ENCODE data around the gene HPSE2.

Gene HPSE2

GRCh38 chr10:98524124-98524523 lies 711.5 kb downstream of the HPSE2 start:
- DNase-seq = no peak
- H3K9me3 ChIP-seq (ENCODE audit: severe bottlenecking) = no peaks in the 10 kb centered on the region
- H3K4me3 ChIP-seq (ENCODE audit: low read depth, low read length) = no peak overlapping the region
- H3K27ac ChIP-seq = no peak overlapping the region
- TF ChIP-seq, protein P1, sequence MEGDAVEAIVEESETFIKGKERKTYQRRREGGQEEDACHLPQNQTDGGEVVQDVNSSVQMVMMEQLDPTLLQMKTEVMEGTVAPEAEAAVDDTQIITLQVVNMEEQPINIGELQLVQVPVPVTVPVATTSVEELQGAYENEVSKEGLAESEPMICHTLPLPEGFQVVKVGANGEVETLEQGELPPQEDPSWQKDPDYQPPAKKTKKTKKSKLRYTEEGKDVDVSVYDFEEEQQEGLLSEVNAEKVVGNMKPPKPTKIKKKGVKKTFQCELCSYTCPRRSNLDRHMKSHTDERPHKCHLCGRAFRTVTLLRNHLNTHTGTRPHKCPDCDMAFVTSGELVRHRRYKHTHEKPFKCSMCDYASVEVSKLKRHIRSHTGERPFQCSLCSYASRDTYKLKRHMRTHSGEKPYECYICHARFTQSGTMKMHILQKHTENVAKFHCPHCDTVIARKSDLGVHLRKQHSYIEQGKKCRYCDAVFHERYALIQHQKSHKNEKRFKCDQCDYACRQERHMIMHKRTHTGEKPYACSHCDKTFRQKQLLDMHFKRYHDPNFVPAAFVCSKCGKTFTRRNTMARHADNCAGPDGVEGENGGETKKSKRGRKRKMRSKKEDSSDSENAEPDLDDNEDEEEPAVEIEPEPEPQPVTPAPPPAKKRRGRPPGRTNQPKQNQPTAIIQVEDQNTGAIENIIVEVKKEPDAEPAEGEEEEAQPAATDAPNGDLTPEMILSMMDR (IDR thresholded peaks at IDR 0.05; ENCODE audit: low read depth, low read length) = no peak
- peaks cover 59% of the 10 kb centered on the region for H3K27me3 ChIP-seq (ENCODE audit: insufficient read depth, low read depth, severe bottlenecking)
- H3K36me3 ChIP-seq = no peaks in the 10 kb centered on the region

GRCh38 chr10:98519841-98520240 lies 715.8 kb downstream of the HPSE2 start:
- TF ChIP-seq, protein P1 (IDR thresholded peaks at IDR 0.05; ENCODE audit: low read depth, low read length) = no peak
- Histone ChIP-seq H3K9me3 (ENCODE audit: severe bottlenecking) (no peaks in the 10 kb centered on the region), H3K36me3 (no peaks in the 10 kb centered on the region), H3K4me3 (ENCODE audit: low read depth, low read length) (no peak overlapping the region), H3K27me3 (ENCODE audit: insufficient read depth, low read depth, severe bottlenecking) (peaks cover 53% of the 10 kb centered on the region), H3K27ac (no peak overlapping the region)
- no peak for DNase-seq

GRCh38 chr10:98517672-98518071 lies 718.0 kb downstream of the HPSE2 start:
- TF ChIP-seq, protein P1 (IDR thresholded peaks at IDR 0.05; ENCODE audit: low read depth, low read length) = no peak
- no peaks in the 10 kb centered on the region for H3K9me3 ChIP-seq (ENCODE audit: severe bottlenecking)
- H3K36me3 ChIP-seq = no peaks in the 10 kb centered on the region
- no peak overlapping the region for H3K4me3 ChIP-seq (ENCODE audit: low read depth, low read length)
- H3K27me3 ChIP-seq (ENCODE audit: insufficient read depth, low read depth, severe bottlenecking) = peaks cover 70% of the 10 kb centered on the region
- DNase-seq = no peak
- no peak overlapping the region for H3K27ac ChIP-seq

DNA sequence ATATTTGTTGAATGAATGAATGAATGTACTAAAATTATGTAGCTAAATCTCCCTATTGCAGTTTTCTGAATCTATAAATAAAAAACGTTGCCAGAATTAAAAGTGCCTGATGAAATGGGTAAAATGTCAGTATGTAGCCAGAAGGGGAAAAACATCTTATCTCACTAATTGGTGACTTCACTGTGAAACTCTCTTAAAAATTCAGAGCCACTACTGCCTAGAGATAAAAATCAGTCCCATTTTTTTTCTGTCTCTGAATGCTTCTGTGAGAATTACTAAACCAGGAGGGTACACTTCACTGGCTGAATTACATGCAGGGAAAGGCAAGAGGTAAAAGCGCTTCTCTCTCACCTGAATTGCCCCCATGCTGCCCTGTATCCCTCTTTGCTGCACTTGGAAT lies 719.3 kb downstream of the HPSE2 start:
- Histone ChIP-seq H3K36me3 (no peaks in the 10 kb centered on the region), H3K9me3 (ENCODE audit: severe bottlenecking) (no peaks in the 10 kb centered on the region), H3K4me3 (ENCODE audit: low read depth, low read length) (no peak overlapping the region), H3K27ac (no peak overlapping the region), H3K27me3 (ENCODE audit: insufficient read depth, low read depth, severe bottlenecking) (peaks cover 71% of the 10 kb centered on the region)
- no peak for DNase-seq
- TF ChIP-seq, protein P1 (IDR thresholded peaks at IDR 0.05; ENCODE audit: low read depth, low read length) = no peak

GRCh38 chr10:98513704-98514103 lies 721.9 kb downstream of the HPSE2 start:
- H3K27me3 ChIP-seq (ENCODE audit: insufficient read depth, low read depth, severe bottlenecking) = peaks cover 78% of the 10 kb centered on the region
- no peak overlapping the region for H3K27ac ChIP-seq
- DNase-seq = no peak
- no peaks in the 10 kb centered on the region for H3K36me3 ChIP-seq
- H3K4me3 ChIP-seq (ENCODE audit: low read depth, low read length) = no peak overlapping the region
- TF ChIP-seq, protein P1 (IDR thresholded peaks at IDR 0.05; ENCODE audit: low read depth, low read length) = no peak
- H3K9me3 ChIP-seq (ENCODE audit: severe bottlenecking) = no peaks in the 10 kb centered on the region

GRCh38 chr10:98511876-98512275 lies 723.8 kb downstream of the HPSE2 start:
- no peak for DNase-seq
- Histone ChIP-seq H3K27ac (no peak overlapping the region), H3K9me3 (ENCODE audit: severe bottlenecking) (no peaks in the 10 kb centered on the region), H3K4me3 (ENCODE audit: low read depth, low read length) (no peak overlapping the region), H3K36me3 (no peaks in the 10 kb centered on the region), H3K27me3 (ENCODE audit: insufficient read depth, low read depth, severe bottlenecking) (peaks cover 80% of the 10 kb centered on the region)
- TF ChIP-seq, protein P1 (IDR thresholded peaks at IDR 0.05; ENCODE audit: low read depth, low read length) = no peak

All from WERI-Rb-1 (cell line).